PC-3 (cell line): ENCODE data around the gene ASMTL. TPM values are rescaled to one million over a fixed set of nuclear protein-coding genes. Genes with fewer than 3 reads are reported as not detected.
"Not testable (repeated sequence)": the region's sequence is repeated elsewhere in the genome, so short reads cannot be mapped to it uniquely, and the experiment has no call there.

Experiments
- ATAC-seq: fragments of 200-7000 bp; cut with Tn5 transposase; 2 replicates; pipeline ENCODE4 v1.9.1; 2020; ENCODE audit warnings: mild to moderate bottlenecking, moderate library complexity
- BruUV-seq: library from RNA; stranded (reverse); fragments of 400-500 nt; replicated peaks from 2 replicates; lab custom pipeline; 2021; lab: Mats Ljungman, UMichigan
- CTCF ChIA-PET: fragments of 300-600 bp; sonication (Branson Sonifier 250); formaldehyde crosslinking; loops from one replicate; lab custom pipeline; 2022; ENCODE audit warnings: antibody characterized with exemption; lab: Charles Lee
- POLR2A ChIA-PET: fragments of 300-600 bp; sonication (Branson Sonifier 250); formaldehyde crosslinking; loops from one replicate; lab custom pipeline; 2022; ENCODE audit warnings: antibody characterized with exemption; ENCODE audit not compliant: unreplicated experiment; lab: Charles Lee
- DNase-seq: peaks from one replicate; pipeline ENCODE4 v3.0.0-alpha.2; 2015
- H2AFZ ChIP-seq: fragments of 300-600 bp; sonication (generic); 2 replicates; pipeline ENCODE4 v1.6.0; 2016; ENCODE audit warnings: antibody characterized with exemption, low read length
- H3F3A ChIP-seq: fragments of 300-600 bp; sonication (generic); one replicate; pipeline ENCODE4 v1.6.0; 2017; ENCODE audit warnings: antibody characterized with exemption, low read length, control low read depth, mild to moderate bottlenecking; ENCODE audit not compliant: unreplicated experiment
- H3K27ac ChIP-seq: fragments of 300-600 bp; sonication (generic); 2 replicates; pipeline ENCODE4 v1.5.1; 2016; ENCODE audit warnings: mild to moderate bottlenecking, low read length
- H3K27me3 ChIP-seq: fragments of 300-600 bp; sonication (generic); 2 replicates; pipeline ENCODE4 v1.6.1; 2016; ENCODE audit warnings: low read length, mixed read lengths
- H3K36me3 ChIP-seq: fragments of 300-600 bp; sonication (generic); 2 replicates; pipeline ENCODE4 v1.6.1; 2016; ENCODE audit warnings: low read depth, mixed run types, low read length, mixed read lengths
- H3K4me1 ChIP-seq: fragments of 300-600 bp; sonication (generic); 2 replicates; pipeline ENCODE4 v1.5.1; 2016; ENCODE audit warnings: low read length; ENCODE audit not compliant: insufficient read depth
- H3K4me2 ChIP-seq: fragments of 300-600 bp; sonication (generic); 2 replicates; pipeline ENCODE4 v1.6.0; 2016; ENCODE audit warnings: low read length
- H3K4me3 ChIP-seq: fragments of 300-600 bp; sonication (generic); 2 replicates; pipeline ENCODE4 v1.5.1; 2016; ENCODE audit warnings: mild to moderate bottlenecking, low read length, mixed read lengths
- H3K79me2 ChIP-seq: fragments of 300-600 bp; sonication (generic); 2 replicates; pipeline ENCODE4 v1.6.1; 2017; ENCODE audit warnings: low read length, mixed read lengths
- H3K9ac ChIP-seq: fragments of 300-600 bp; sonication (generic); 2 replicates; pipeline ENCODE4 v1.6.0; 2016; ENCODE audit warnings: mild to moderate bottlenecking, low read length
- H3K9me2 ChIP-seq: fragments of 300-600 bp; sonication (generic); replicated peaks from 2 replicates; pipeline ENCODE4 v1.6.1; 2016; ENCODE audit warnings: mixed run types, low read length, mixed read lengths
- H3K9me3 ChIP-seq: fragments of 300-600 bp; sonication (generic); 2 replicates; pipeline ENCODE4 v1.6.1; 2016; ENCODE audit warnings: low read length, mixed read lengths
- H4K20me1 ChIP-seq: fragments of 300-600 bp; sonication (generic); 2 replicates; pipeline ENCODE4 v1.6.1; 2016; ENCODE audit warnings: low read length, mixed read lengths
- EZH2 ChIP-seq: fragments of 300-600 bp; sonication (generic); IDR thresholded peaks from one replicate; pipeline ENCODE4 v1.6.1; 2017; ENCODE audit warnings: antibody characterized with exemption, mild to moderate bottlenecking, low read length; ENCODE audit not compliant: unreplicated experiment
- EZH2phosphoT487 ChIP-seq: fragments of 300-600 bp; sonication (generic); IDR thresholded peaks from 2 replicates; pipeline ENCODE4 v1.6.1; 2018; ENCODE audit warnings: mild to moderate bottlenecking, antibody characterized with exemption, low read length, borderline replicate concordance
- intact Hi-C: fragments of 100-400 bp; cut with micrococcal nuclease; formaldehyde crosslinking; loops from 2 replicates; pipeline ENCODE4 v1.9.0; 2023
- total RNA-seq: library from RNA; depleted of rRNA; stranded (reverse); fragments of >200 nt; gene quantifications from 2 replicates; pipeline ENCODE4 v1.2.3, GENCODE V29; 2014
- TF ChIP-seq, protein P1 (sequence below): fragments of 300-600 bp; sonication (generic); conservative IDR thresholded peaks from 2 replicates; pipeline ENCODE4 v1.5.1; 2017; ENCODE audit warnings: antibody characterized with exemption, low read depth, mild to moderate bottlenecking, low read length

The ASMTL gene
- total RNA-seq, 1 experiment from 2014 or later: 6.7 TPM

- BruUV-seq: no TSS peak
- no peak overlapping the region for H2AFZ ChIP-seq
- intact Hi-C loops: no loop called here
These were observed 22.3 kb downstream of the ASMTL start for GRCh38 chrX:1430451-1430850.

DNA sequence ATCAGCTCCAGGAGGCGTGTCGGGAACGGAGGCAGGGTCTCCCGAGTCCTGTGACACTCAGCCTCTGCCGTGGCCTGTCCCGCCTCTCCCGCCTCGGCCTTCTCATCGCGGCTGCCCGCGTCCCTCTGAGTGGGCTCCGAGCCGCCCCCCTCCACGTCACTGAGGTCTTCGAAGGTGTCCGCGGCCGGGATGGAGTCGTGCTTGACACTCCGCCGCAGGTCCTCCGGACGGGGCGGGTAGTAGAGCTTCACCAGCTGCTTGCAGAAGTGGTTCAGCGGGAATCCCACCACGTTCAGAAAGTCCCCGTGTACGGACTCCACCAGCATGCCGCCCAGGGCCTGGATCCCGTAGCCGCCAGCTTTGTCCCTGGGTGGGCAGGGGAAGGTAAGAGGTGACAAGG is 25.0 kb downstream of the ASMTL start:
- no peak overlapping the region for H2AFZ ChIP-seq
- intact Hi-C loops: no loop called here

More at GRCh38 chrX:1430451-1430850, 22.3 kb downstream of the ASMTL start:
- no peaks in the 10 kb centered on the region for H3K27me3 ChIP-seq
- H3K4me2 ChIP-seq: no peak overlapping the region
- H3K36me3 ChIP-seq: no peaks in the 10 kb centered on the region
- no peaks in the 10 kb centered on the region for H3K4me1 ChIP-seq
- DNase-seq (no peak), ATAC-seq (no peak)
- no peaks in the 10 kb centered on the region for H3K9me2 ChIP-seq
- no peak for TF ChIP-seq EZH2
- TF ChIP-seq, protein P1, sequence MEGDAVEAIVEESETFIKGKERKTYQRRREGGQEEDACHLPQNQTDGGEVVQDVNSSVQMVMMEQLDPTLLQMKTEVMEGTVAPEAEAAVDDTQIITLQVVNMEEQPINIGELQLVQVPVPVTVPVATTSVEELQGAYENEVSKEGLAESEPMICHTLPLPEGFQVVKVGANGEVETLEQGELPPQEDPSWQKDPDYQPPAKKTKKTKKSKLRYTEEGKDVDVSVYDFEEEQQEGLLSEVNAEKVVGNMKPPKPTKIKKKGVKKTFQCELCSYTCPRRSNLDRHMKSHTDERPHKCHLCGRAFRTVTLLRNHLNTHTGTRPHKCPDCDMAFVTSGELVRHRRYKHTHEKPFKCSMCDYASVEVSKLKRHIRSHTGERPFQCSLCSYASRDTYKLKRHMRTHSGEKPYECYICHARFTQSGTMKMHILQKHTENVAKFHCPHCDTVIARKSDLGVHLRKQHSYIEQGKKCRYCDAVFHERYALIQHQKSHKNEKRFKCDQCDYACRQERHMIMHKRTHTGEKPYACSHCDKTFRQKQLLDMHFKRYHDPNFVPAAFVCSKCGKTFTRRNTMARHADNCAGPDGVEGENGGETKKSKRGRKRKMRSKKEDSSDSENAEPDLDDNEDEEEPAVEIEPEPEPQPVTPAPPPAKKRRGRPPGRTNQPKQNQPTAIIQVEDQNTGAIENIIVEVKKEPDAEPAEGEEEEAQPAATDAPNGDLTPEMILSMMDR: no peak
- no peak for TF ChIP-seq EZH2phosphoT487
- H4K20me1 ChIP-seq: no peaks in the 10 kb centered on the region
- no peaks in the 10 kb centered on the region for H3K9me3 ChIP-seq
- ChIA-PET CTCF (no interaction called here), POLR2A (no interaction called here)
- no peaks in the 10 kb centered on the region for H3K79me2 ChIP-seq
- H3K27ac ChIP-seq: no peak overlapping the region
- no peaks in the 10 kb centered on the region for H3F3A ChIP-seq
- no peak overlapping the region for H3K4me3 ChIP-seq
- no peak overlapping the region for H3K9ac ChIP-seq

GRCh38 chrX:1426321-1426720 is 26.4 kb downstream of the ASMTL start:
- H3K9me3 ChIP-seq, H3K4me3 ChIP-seq, H3K79me2 ChIP-seq, H4K20me1 ChIP-seq, H3K9ac ChIP-seq, H3K27ac ChIP-seq, H2AFZ ChIP-seq, H3K4me2 ChIP-seq, CTCF ChIA-PET, intact Hi-C loops, H3K9me2 ChIP-seq, H3K4me1 ChIP-seq, DNase-seq, H3K27me3 ChIP-seq, POLR2A ChIA-PET, ATAC-seq, BruUV-seq, H3F3A ChIP-seq, H3K36me3 ChIP-seq: not testable (repeated sequence)

More for the DNA sequence above, 25.0 kb downstream of the ASMTL start:
- TF ChIP-seq EZH2phosphoT487 (no peak), EZH2 (no peak)
- TF ChIP-seq, protein P1: no peak
- H3K27ac ChIP-seq: no peak overlapping the region
- H3F3A ChIP-seq: no peaks in the 10 kb centered on the region
- no peaks in the 10 kb centered on the region for H3K4me1 ChIP-seq
- ATAC-seq: no peak
- H3K27me3 ChIP-seq: no peaks in the 10 kb centered on the region
- no peak overlapping the region for H3K9ac ChIP-seq
- H3K9me2 ChIP-seq: no peaks in the 10 kb centered on the region
- no peak overlapping the region for H3K4me2 ChIP-seq
- no peaks in the 10 kb centered on the region for H3K36me3 ChIP-seq
- no peaks in the 10 kb centered on the region for H3K9me3 ChIP-seq
- H4K20me1 ChIP-seq: no peaks in the 10 kb centered on the region
- no TSS peak for BruUV-seq
- CTCF ChIA-PET: no interaction called here
- no peak overlapping the region for H3K4me3 ChIP-seq
- POLR2A ChIA-PET: no interaction called here
- DNase-seq: no peak
- H3K79me2 ChIP-seq: no peaks in the 10 kb centered on the region
